Hepatocyte (in vitro differentiated cells): ENCODE data around the gene SHROOM2. TPM values are rescaled to one million over a fixed set of nuclear protein-coding genes. Genes with fewer than 3 reads are reported as not detected.

ENCODE experiments used
- DNase-seq: peaks from one replicate; pipeline ENCODE4 v3.0.0-alpha.2; 2016; ENCODE audit warnings: low spot score
- H2AFZ ChIP-seq: fragments of 200-600 bp; sonication (generic); 2 replicates; pipeline ENCODE4 v1.6.0; 2016; ENCODE audit warnings: antibody characterized with exemption, mild to moderate bottlenecking
- H3K27ac ChIP-seq: fragments of 200-600 bp; sonication (generic); 2 replicates; pipeline ENCODE4 v1.5.1; 2016; ENCODE audit warnings: mild to moderate bottlenecking
- H3K27me3 ChIP-seq: fragments of 200-600 bp; sonication (generic); 2 replicates; pipeline ENCODE4 v1.6.1; 2016
- H3K36me3 ChIP-seq: fragments of 200-600 bp; sonication (generic); replicated peaks from 2 replicates; pipeline ENCODE4 v1.5.1; 2016; ENCODE audit warnings: low read depth; ENCODE audit not compliant: insufficient read depth
- H3K4me1 ChIP-seq: fragments of 200-600 bp; sonication (generic); 2 replicates; pipeline ENCODE4 v1.5.1; 2016; ENCODE audit warnings: mild to moderate bottlenecking, moderate library complexity; ENCODE audit not compliant: insufficient read depth
- H3K4me2 ChIP-seq: fragments of 200-600 bp; sonication (generic); 2 replicates; pipeline ENCODE4 v1.6.0; 2016
- H3K4me3 ChIP-seq: fragments of 200-600 bp; sonication (generic); 2 replicates; pipeline ENCODE4 v1.5.1; 2016; ENCODE audit warnings: mild to moderate bottlenecking
- H3K79me2 ChIP-seq: fragments of 200-600 bp; sonication (generic); 2 replicates; pipeline ENCODE4 v1.6.0; 2017; ENCODE audit warnings: mild to moderate bottlenecking
- H3K9me2 ChIP-seq: fragments of 200-600 bp; sonication (generic); replicated peaks from 2 replicates; pipeline ENCODE4 v1.6.0; 2017; ENCODE audit warnings: mild to moderate bottlenecking; ENCODE audit not compliant: insufficient read depth
- H3K9me3 ChIP-seq: fragments of 200-600 bp; sonication (generic); 2 replicates; pipeline ENCODE4 v1.5.1; 2016; ENCODE audit warnings: low read depth, mild to moderate bottlenecking
- H4K20me1 ChIP-seq: fragments of 200-600 bp; sonication (generic); 2 replicates; pipeline ENCODE4 v1.6.0; 2016; ENCODE audit warnings: mild to moderate bottlenecking; ENCODE audit not compliant: insufficient read depth, poor library complexity, severe bottlenecking
- EZH2 ChIP-seq: fragments of 200-600 bp; sonication (generic); IDR thresholded peaks from 2 replicates; pipeline ENCODE4 v1.6.1; 2016; ENCODE audit warnings: antibody characterized with exemption, mild to moderate bottlenecking, borderline replicate concordance
- EZH2phosphoT487 ChIP-seq: fragments of 200-600 bp; sonication (generic); IDR thresholded peaks from one replicate; pipeline ENCODE4 v1.6.1; 2018; ENCODE audit warnings: antibody characterized with exemption, mild to moderate bottlenecking, low read depth, moderate library complexity; ENCODE audit not compliant: unreplicated experiment, severe bottlenecking
- WGBS: methylation state at CpG from one replicate; pipeline ENCODE4 v1.1.6; 2016; ENCODE audit warnings: low lambda C conversion rate; ENCODE audit errors: missing lambda C conversion rate; 5-methylcytosine and 5-hydroxymethylcytosine counted together
- polyA plus RNA-seq: library from polyadenylated mRNA; unstranded; fragments of >200 nt; fragmentation: Nextera tagmentation; extraction: Ambion mirVana; gene quantifications from 2 replicates; pipeline ENCODE4 v1.2.1, GENCODE V29; 2016
- total RNA-seq: library from RNA; depleted of rRNA; stranded (reverse); fragments of >200 nt; gene quantifications from 2 replicates; pipeline ENCODE4 v1.2.3, GENCODE V29; 2014
- TF ChIP-seq, protein P1 (sequence below): fragments of 200-600 bp; sonication (generic); IDR thresholded peaks from 2 replicates; pipeline ENCODE4 v1.5.1; 2016; ENCODE audit warnings: antibody characterized with exemption, mild to moderate bottlenecking; ENCODE audit not compliant: poor library complexity

The SHROOM2 gene
- total and polyA plus RNA-seq, 2 experiments from 2014 or later, result 6.9 to 8.5 TPM

DNA sequence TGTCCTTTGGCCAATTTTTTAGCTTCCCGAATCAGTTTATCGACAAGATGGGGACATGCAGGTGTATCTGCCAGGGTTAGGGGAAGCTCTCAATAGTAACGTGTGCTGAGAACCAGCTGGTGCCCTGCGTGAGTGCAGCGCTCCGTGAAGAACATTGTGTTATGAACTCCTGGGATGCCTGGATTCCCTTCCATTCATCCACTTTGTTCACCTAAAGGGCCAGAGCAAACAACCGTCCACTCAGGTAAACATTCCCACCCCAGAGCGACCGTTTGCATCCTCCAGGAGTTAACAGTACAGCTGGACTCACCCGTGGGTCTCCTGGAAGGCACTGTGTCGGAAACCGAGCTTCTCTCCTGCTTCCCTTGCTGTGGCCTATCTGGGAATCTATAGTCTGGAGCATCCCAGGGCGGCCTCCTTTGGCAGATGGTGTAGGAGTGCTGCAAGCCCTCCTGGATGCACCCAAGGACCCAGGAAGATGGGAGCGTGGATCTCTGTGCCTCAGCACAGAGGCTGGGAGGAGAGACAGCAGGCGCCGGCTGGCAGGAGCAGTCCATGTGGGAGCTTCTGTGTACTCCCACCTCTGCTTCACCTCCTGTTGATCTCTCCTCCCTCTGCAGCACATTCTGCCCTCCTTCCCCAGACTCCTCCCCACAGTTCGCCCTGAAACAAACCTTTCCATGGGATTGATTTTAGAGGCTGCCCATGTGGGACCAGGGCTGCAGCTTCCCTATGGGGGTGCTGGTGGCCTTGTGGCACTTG, 62.7 kb downstream of the SHROOM2 start:
- no peak for TF ChIP-seq EZH2
- TF ChIP-seq, protein P1, sequence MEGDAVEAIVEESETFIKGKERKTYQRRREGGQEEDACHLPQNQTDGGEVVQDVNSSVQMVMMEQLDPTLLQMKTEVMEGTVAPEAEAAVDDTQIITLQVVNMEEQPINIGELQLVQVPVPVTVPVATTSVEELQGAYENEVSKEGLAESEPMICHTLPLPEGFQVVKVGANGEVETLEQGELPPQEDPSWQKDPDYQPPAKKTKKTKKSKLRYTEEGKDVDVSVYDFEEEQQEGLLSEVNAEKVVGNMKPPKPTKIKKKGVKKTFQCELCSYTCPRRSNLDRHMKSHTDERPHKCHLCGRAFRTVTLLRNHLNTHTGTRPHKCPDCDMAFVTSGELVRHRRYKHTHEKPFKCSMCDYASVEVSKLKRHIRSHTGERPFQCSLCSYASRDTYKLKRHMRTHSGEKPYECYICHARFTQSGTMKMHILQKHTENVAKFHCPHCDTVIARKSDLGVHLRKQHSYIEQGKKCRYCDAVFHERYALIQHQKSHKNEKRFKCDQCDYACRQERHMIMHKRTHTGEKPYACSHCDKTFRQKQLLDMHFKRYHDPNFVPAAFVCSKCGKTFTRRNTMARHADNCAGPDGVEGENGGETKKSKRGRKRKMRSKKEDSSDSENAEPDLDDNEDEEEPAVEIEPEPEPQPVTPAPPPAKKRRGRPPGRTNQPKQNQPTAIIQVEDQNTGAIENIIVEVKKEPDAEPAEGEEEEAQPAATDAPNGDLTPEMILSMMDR, result no peak
- Histone ChIP-seq H3K27me3 (no peaks in the 10 kb centered on the region), H3K4me3 (no peak overlapping the region), H3K79me2 (peaks cover 20% of the 10 kb centered on the region), H3K9me2 (no peaks in the 10 kb centered on the region), H3K27ac (no peak overlapping the region), H3K4me2 (no peak overlapping the region), H2AFZ (no peak overlapping the region), H3K4me1 (peaks cover 17% of the 10 kb centered on the region), H3K36me3 (no peaks in the 10 kb centered on the region), H4K20me1 (no peaks in the 10 kb centered on the region), H3K9me3 (no peaks in the 10 kb centered on the region)
- DNase-seq, result no peak
- 87% methylated on average over 17 of the region's 17 CpGs for WGBS

DNA sequence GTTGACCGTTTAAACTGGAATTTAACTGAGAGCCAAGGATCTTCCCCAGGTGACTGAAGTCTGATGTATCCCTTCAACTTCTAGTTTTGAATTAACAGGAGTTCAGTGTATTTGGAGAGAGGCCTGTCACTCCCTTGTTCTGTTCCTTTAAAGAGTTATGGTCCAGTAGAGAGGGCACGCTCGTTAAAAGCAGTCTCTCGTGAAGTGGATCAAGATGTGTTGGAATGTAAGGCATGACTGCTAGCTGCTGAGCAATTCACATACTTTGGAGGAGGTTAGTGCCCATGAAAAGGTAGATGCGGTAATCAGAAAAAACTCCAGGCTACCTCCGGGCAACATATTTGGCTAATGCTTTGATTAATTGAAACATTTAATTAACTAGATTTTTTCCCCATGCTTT, 65.7 kb downstream of the SHROOM2 start:
- H3K4me1 ChIP-seq, result peaks cover 4% of the 10 kb centered on the region
- TF ChIP-seq EZH2phosphoT487, result no peak
- no peaks in the 10 kb centered on the region for H3K9me3 ChIP-seq
- H3K27me3 ChIP-seq, result no peaks in the 10 kb centered on the region
- H3K79me2 ChIP-seq, result peaks cover 3% of the 10 kb centered on the region
- DNase-seq, result no peak
- H3K4me2 ChIP-seq, result no peak overlapping the region
- no peaks in the 10 kb centered on the region for H3K36me3 ChIP-seq
- no peaks in the 10 kb centered on the region for H4K20me1 ChIP-seq
- H3K4me3 ChIP-seq, result no peak overlapping the region
- no peaks in the 10 kb centered on the region for H3K9me2 ChIP-seq
- no peak overlapping the region for H2AFZ ChIP-seq
- WGBS, result 57% methylated on average over 6 of the region's 6 CpGs
- no peak overlapping the region for H3K27ac ChIP-seq

DNA sequence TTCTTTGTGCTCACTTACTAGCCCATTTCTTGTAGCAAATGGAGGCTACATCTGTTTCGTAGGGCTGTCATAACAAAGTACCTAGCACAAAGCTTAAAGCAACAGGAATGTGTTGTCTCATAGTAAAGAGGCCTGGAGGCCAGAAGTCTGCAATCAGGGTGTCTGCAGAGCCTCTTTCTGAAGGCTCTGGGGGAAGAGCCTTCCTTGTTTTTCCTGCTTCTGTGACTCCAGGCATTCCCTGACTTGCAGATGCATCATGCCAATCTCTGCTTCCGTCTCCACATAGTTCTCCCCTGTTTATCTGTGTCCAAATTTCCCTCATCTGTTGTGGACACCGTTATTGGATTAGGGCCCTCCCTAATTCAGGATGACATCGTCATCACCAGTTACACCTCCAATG, 67.1 kb downstream of the SHROOM2 start:
- no peak overlapping the region for H3K4me2 ChIP-seq
- DNase-seq, result no peak
- no peaks in the 10 kb centered on the region for H4K20me1 ChIP-seq
- H3K4me3 ChIP-seq, result no peak overlapping the region
- no peaks in the 10 kb centered on the region for H3K9me2 ChIP-seq
- TF ChIP-seq EZH2phosphoT487 (no peak), EZH2 (no peak)
- TF ChIP-seq, protein P1, result no peak
- H3K79me2 ChIP-seq, result peaks cover 3% of the 10 kb centered on the region
- no peak overlapping the region for H3K27ac ChIP-seq
- no peak overlapping the region for H2AFZ ChIP-seq
- H3K27me3 ChIP-seq, result no peaks in the 10 kb centered on the region
- H3K4me1 ChIP-seq, result peaks cover 3% of the 10 kb centered on the region
- H3K36me3 ChIP-seq, result no peaks in the 10 kb centered on the region
- 61% methylated on average over 4 of the region's 4 CpGs for WGBS
- no peaks in the 10 kb centered on the region for H3K9me3 ChIP-seq

DNA sequence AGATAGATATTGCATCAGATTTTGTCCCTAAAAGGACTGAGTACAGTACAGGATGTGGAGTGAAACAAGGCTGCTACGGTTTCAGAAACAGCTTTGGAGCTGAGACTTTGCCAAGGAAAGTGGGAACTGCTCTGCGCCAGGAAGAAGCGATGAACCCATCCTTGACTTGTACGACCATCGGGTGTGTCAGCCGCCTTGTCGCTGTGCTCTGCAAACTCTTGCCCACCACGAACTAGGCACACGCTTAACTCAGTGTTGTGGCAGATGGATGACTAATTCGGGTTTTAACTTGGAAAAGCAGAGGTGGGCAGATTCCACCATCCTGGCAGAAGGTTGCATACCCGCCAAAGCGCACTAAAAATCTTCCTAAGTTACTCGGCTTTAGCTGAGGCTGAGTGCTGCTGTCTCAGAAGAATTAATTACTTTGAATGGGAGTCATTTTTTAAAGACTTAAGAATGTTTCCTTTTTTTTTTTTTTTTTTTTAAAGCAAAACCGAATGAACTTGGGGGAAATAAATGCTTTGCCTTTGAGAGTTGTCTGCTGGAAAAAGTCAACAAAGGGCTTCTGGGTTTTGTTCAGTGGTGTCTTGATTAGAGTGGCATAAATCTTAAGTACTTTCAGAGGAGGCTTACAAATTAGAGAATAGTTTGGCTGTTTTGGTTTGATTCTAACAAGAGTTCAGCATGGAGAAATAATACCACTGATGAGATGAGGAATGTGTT, 69.5 kb downstream of the SHROOM2 start:
- no peaks in the 10 kb centered on the region for H3K9me2 ChIP-seq
- H3K9me3 ChIP-seq, result no peaks in the 10 kb centered on the region
- no peak for DNase-seq
- H3K4me1 ChIP-seq, result peaks cover 3% of the 10 kb centered on the region
- no peaks in the 10 kb centered on the region for H3K27me3 ChIP-seq
- no peaks in the 10 kb centered on the region for H3K36me3 ChIP-seq
- H3K27ac ChIP-seq, result no peak overlapping the region
- H2AFZ ChIP-seq, result no peak overlapping the region
- no peaks in the 10 kb centered on the region for H4K20me1 ChIP-seq
- H3K4me3 ChIP-seq, result no peak overlapping the region
- WGBS, result 65% methylated on average over 14 of the region's 14 CpGs
- no peak overlapping the region for H3K4me2 ChIP-seq
- TF ChIP-seq, protein P1, result no peak
- no peak for TF ChIP-seq EZH2phosphoT487
- no peak for TF ChIP-seq EZH2
- H3K79me2 ChIP-seq, result peaks cover 3% of the 10 kb centered on the region
